Endodermal cell (in vitro differentiated cells): ENCODE measurements around the gene FYTTD1. TPM values are rescaled to one million over a fixed set of nuclear protein-coding genes. Genes with fewer than 3 reads are reported as not detected.

Source experiments
- DNase-seq: peaks from one replicate; pipeline ENCODE4 v3.0.0-alpha.2; 2017
- H3K27ac ChIP-seq: 2 replicates; pipeline ENCODE4 v1.5.1; 2013; ENCODE audit warnings: mild to moderate bottlenecking, low read depth, low read length, moderate library complexity
- H3K27me3 ChIP-seq: 2 replicates; pipeline ENCODE4 v1.6.1; 2013; ENCODE audit warnings: mild to moderate bottlenecking, low read length, moderate library complexity; ENCODE audit not compliant: insufficient read depth, control insufficient read depth, poor library complexity, severe bottlenecking
- H3K36me3 ChIP-seq: 2 replicates; pipeline ENCODE4 v1.7.0; 2013; ENCODE audit warnings: mild to moderate bottlenecking, low read length, moderate library complexity; ENCODE audit not compliant: control insufficient read depth, insufficient read depth
- H3K4me1 ChIP-seq: one replicate; pipeline ENCODE4 v1.7.0; 2013; ENCODE audit warnings: low read length; ENCODE audit not compliant: control insufficient read depth, insufficient read depth
- H3K4me3 ChIP-seq: 2 replicates; pipeline ENCODE4 v1.5.1; 2013; ENCODE audit warnings: mild to moderate bottlenecking, low read length, moderate library complexity
- H3K9ac ChIP-seq: 2 replicates; pipeline ENCODE4 v1.6.1; 2013; ENCODE audit warnings: mild to moderate bottlenecking, low read length, moderate library complexity; ENCODE audit not compliant: poor library complexity, severe bottlenecking; ENCODE audit errors: extremely low read depth
- H3K9me3 ChIP-seq: 2 replicates; pipeline ENCODE4 v1.6.1; 2013; ENCODE audit warnings: mild to moderate bottlenecking, low read length, moderate library complexity; ENCODE audit not compliant: control insufficient read depth
- H3K27ac Mint-ChIP-seq: 2 replicates; pipeline ENCODE4 v1.8.0; 2020; ENCODE audit warnings: mixed read lengths
- H3K27me3 Mint-ChIP-seq: 2 replicates; pipeline ENCODE4 v1.8.0; 2021; ENCODE audit warnings: mild to moderate bottlenecking, mixed read lengths; ENCODE audit not compliant: insufficient read depth
- H3K36me3 Mint-ChIP-seq: 2 replicates; pipeline ENCODE4 v1.8.0; 2020; ENCODE audit warnings: low read depth, mixed read lengths
- H3K4me1 Mint-ChIP-seq: 2 replicates; pipeline ENCODE4 v1.8.0; 2020; ENCODE audit warnings: mixed read lengths
- H3K4me3 Mint-ChIP-seq: 2 replicates; pipeline ENCODE4 v1.8.0; 2020; ENCODE audit warnings: mild to moderate bottlenecking, moderate library complexity, mixed read lengths
- H3K9me3 Mint-ChIP-seq: 2 replicates; pipeline ENCODE4 v1.8.0; 2020; ENCODE audit warnings: mild to moderate bottlenecking, mixed read lengths
- WGBS, 2 experiments: methylation state at CpG; one replicate each; pipeline versions ENCODE4 v1.1.5 to v1.1.7; 2013; ENCODE audit warnings: missing lambda C conversion rate in 2 of 2, mixed read lengths in 1 of 2; ENCODE audit not compliant: insufficient coverage in 1 of 2, insufficient read length in 1 of 2; 5-methylcytosine and 5-hydroxymethylcytosine counted together
- total RNA-seq, 2 donors: library from RNA; stranded (reverse); fragmentation: NEBNext Ultra II Directional in 1 of 2; extraction: Animal tissue kit (Norgen Biotek cat#: 25700) in 1 of 2; gene quantifications; 2 replicates in 1 of 2; 3 replicates in 1 of 2; pipeline ENCODE4 v1.2.1, GENCODE V29; 2021
- TF ChIP-seq, protein P1 (sequence below): fragments of 200-600 bp; sonication (generic); conservative IDR thresholded peaks from 2 replicates; pipeline ENCODE4 v1.5.0; 2021; ENCODE audit warnings: antibody characterized with exemption, mild to moderate bottlenecking

Gene FYTTD1
- total RNA-seq, 2 donors from 2014 or later, result 39.0 to 41.5 TPM

- peak; percentile 88 for DNase-seq
- peaks cover 38% of the 10 kb centered on the region for H3K36me3 Mint-ChIP-seq
- H3K27ac ChIP-seq, result peak overlapping the region; percentile 74
- H3K4me3 Mint-ChIP-seq, result no peak overlapping the region
- no peaks in the 10 kb centered on the region for H3K27me3 ChIP-seq
- no peaks in the 10 kb centered on the region for H3K4me1 ChIP-seq
- 31 to 52% methylated on average over 7 to 9 of the region's 9 CpGs for WGBS, 2 experiments
- H3K9me3 ChIP-seq, result peaks cover 7% of the 10 kb centered on the region
- H3K4me3 ChIP-seq, result no peak overlapping the region
- H3K9me3 Mint-ChIP-seq, result peaks cover 5% of the 10 kb centered on the region
- H3K9ac ChIP-seq, result peak overlapping the region; percentile 16
- TF ChIP-seq, protein P1, sequence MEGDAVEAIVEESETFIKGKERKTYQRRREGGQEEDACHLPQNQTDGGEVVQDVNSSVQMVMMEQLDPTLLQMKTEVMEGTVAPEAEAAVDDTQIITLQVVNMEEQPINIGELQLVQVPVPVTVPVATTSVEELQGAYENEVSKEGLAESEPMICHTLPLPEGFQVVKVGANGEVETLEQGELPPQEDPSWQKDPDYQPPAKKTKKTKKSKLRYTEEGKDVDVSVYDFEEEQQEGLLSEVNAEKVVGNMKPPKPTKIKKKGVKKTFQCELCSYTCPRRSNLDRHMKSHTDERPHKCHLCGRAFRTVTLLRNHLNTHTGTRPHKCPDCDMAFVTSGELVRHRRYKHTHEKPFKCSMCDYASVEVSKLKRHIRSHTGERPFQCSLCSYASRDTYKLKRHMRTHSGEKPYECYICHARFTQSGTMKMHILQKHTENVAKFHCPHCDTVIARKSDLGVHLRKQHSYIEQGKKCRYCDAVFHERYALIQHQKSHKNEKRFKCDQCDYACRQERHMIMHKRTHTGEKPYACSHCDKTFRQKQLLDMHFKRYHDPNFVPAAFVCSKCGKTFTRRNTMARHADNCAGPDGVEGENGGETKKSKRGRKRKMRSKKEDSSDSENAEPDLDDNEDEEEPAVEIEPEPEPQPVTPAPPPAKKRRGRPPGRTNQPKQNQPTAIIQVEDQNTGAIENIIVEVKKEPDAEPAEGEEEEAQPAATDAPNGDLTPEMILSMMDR, result no peak
- H3K36me3 ChIP-seq, result no peaks in the 10 kb centered on the region
- H3K27me3 Mint-ChIP-seq, result no peaks in the 10 kb centered on the region
- H3K27ac Mint-ChIP-seq, result peak overlapping the region; percentile 81
- peaks cover 6% of the 10 kb centered on the region for H3K4me1 Mint-ChIP-seq
Observed at GRCh38 chr3:197711973-197712707, 37.5 kb upstream of the FYTTD1 start.

- peaks cover 6% of the 10 kb centered on the region for H3K4me1 Mint-ChIP-seq
- peaks cover 5% of the 10 kb centered on the region for H3K9me3 Mint-ChIP-seq
- TF ChIP-seq, protein P1, result no peak
- 92 to 98% methylated on average over 4 of the region's 4 CpGs for WGBS, 2 experiments
- Histone ChIP-seq H3K4me1 (no peaks in the 10 kb centered on the region), H3K9me3 (peaks cover 14% of the 10 kb centered on the region), H3K36me3 (no peaks in the 10 kb centered on the region), H3K27ac (no peak overlapping the region), H3K27me3 (no peaks in the 10 kb centered on the region), H3K4me3 (no peak overlapping the region), H3K9ac (no peak overlapping the region)
- peak overlapping the region; percentile 22 for H3K27ac Mint-ChIP-seq
- H3K27me3 Mint-ChIP-seq, result no peaks in the 10 kb centered on the region
- H3K36me3 Mint-ChIP-seq, result peaks cover 50% of the 10 kb centered on the region
- no peak overlapping the region for H3K4me3 Mint-ChIP-seq
- DNase-seq, result no peak
Observed at GRCh38 chr3:197713477-197713822, 36.2 kb upstream of the FYTTD1 start.

DNA sequence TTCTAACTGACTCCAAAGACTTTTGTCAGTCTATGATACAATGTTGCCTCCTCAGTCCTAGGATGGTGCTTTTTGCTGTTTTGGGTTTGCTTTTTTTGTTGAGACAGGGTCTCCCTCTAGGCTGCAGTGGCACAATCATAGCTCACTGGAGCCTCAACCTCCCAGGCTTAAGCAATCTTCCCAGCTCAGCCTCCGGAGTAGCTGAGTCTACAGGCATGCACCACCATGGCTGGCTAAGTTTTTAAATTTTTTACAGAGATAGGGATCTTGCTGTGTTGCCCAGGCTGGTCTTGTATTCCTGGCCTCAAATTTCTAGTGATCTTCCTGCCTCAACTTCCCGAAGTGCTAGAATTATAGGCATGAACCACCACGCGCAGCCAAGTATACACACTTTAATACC, 35.4 kb upstream of the FYTTD1 start:
- 96 to 100% methylated on average over 2 to 4 of the region's 4 CpGs for WGBS, 2 experiments
- H3K27ac Mint-ChIP-seq, result no peak overlapping the region

More for the DNA sequence above, 35.4 kb upstream of the FYTTD1 start:
- no peak for DNase-seq
- Mint-ChIP-seq H3K9me3 (peaks cover 5% of the 10 kb centered on the region), H3K27me3 (no peaks in the 10 kb centered on the region), H3K36me3 (peaks cover 47% of the 10 kb centered on the region), H3K4me1 (peaks cover 6% of the 10 kb centered on the region), H3K4me3 (no peak overlapping the region)
- no peak overlapping the region for H3K9ac ChIP-seq
- H3K36me3 ChIP-seq, result no peaks in the 10 kb centered on the region
- TF ChIP-seq, protein P1, result no peak
- no peaks in the 10 kb centered on the region for H3K4me1 ChIP-seq
- no peaks in the 10 kb centered on the region for H3K27me3 ChIP-seq
- H3K9me3 ChIP-seq, result peaks cover 14% of the 10 kb centered on the region
- H3K27ac ChIP-seq, result no peak overlapping the region
- H3K4me3 ChIP-seq, result no peak overlapping the region
